Lower leg skin (tissue), 3 donors: ENCODE data around the gene POM121L12.

ENCODE experiments used
- CTCF ChIP-seq, 3 donors: fragments of 450-650 bp; IDR thresholded peaks; one replicate each; pipeline ENCODE4 v1.5.1; 2016; ENCODE audit warnings: antibody characterized with exemption in 3 of 3, mild to moderate bottlenecking in 3 of 3, moderate library complexity in 2 of 3
- POLR2A ChIP-seq, 2 donors: fragments of 450-650 bp; IDR thresholded peaks; one replicate each; pipeline ENCODE4 v1.6.1; 2016 to 2017; ENCODE audit warnings: antibody characterized with exemption in 2 of 2, mild to moderate bottlenecking in 1 of 2, moderate library complexity in 1 of 2

GRCh38 chr7:53003653-53004445 lies 31.6 kb upstream of the POM121L12 start:
- TF ChIP-seq CTCF (IDR thresholded peaks at IDR 0.05) (no peak), POLR2A (IDR thresholded peaks at IDR 0.05) (no peak)
